ENCODE measurements around the gene ZCCHC2.

ZCCHC2 gene

DNA sequence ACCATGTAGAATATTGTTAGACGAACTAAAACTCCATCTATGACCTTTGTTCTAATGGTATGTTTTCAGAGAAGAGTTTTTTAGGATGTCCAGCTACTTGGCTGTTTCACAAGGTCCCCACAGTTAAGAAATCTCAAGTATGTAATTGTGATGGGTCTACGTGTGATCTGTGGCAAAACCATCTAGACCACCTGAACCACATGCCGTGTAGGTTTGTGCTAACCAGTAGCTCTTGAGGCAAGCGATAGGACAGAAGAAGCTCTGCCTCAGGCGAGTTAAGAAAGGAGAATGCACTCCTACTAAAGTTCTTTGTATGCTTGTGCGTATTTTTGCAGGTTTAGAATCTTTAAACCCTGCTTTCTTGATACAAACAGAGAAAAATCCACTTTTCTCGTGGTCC, 13.2 kb downstream of the ZCCHC2 start:
- H3K9me2 ChIP-seq (replicated peaks; ENCODE audit: insufficient read depth, low read length), result no peaks in the 10 kb centered on the region
- 0 out of 2 replicates have a peak, but pooled peaks cover 5% of the 10 kb centered on the region for H4K20me1 ChIP-seq (ENCODE audit: low read depth, low read length)
- peaks cover 99% of the 10 kb centered on the region for H3K79me2 ChIP-seq (ENCODE audit: insufficient read depth, low read length)

DNA sequence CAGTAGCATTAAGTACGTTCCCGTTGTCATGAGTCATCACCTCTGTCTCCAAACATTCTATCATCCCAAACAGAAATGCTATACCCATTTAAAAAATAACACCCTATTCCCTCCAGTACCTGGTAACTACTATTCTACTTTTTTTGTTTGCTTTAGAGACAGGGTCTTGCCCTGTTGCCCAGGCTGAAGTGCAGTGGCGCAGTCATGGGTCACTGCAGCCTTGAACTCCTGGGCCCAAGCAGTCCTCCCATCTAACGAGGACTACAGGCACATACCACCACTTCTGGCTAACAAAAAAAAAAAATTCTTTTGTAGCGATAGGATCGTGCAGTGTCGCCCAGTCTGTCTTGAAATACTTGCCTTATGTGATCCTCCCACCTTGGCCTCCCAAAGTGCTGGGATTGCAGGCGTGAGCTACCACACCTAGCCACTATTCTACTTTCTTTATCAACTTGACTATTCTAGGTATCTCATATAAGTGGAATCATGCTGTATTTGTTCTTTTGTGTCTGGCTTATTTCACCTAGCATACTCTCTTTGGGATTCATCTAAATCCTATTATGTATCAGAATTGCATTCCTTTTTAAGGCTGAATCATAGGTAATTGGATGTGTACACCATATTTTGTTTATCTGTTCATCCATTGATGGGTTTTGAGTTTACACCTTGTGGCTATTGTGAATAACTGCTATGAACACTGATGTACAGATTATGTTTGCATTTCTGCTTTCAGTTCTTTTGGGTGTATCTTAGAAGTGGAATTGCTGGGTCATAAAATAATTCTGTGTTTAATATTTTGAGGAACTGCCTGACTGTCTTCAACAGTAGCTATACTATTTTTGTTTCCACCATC, 14.4 kb downstream of the ZCCHC2 start:
- Histone ChIP-seq H4K20me1 (ENCODE audit: low read depth, low read length) (peaks cover 5% of the 10 kb centered on the region; the same call in 1 of the 2 replicates), H3F3A (ENCODE audit: insufficient read depth) (no peaks in the 10 kb centered on the region), H3K9ac (ENCODE audit: low read length) (no peak overlapping the region), H3K27ac (ENCODE audit: low read depth, low read length) (no peak overlapping the region), H3K36me3 (ENCODE audit: low read length) (peaks cover 9% of the 10 kb centered on the region; the same call in 1 of the 2 replicates), H2AFZ (ENCODE audit: low read depth, low read length, severe bottlenecking) (no peak overlapping the region), H3K4me2 (ENCODE audit: low read depth, low read length, poor library complexity, severe bottlenecking) (no peak overlapping the region), H3K79me2 (ENCODE audit: insufficient read depth, low read length) (peaks cover 87% of the 10 kb centered on the region), H3K4me3 (ENCODE audit: insufficient read depth, low read length, poor library complexity, severe bottlenecking) (no peak overlapping the region), H3K9me2 (replicated peaks; ENCODE audit: insufficient read depth, low read length) (no peaks in the 10 kb centered on the region), H3K27me3 (ENCODE audit: low read length) (no peaks in the 10 kb centered on the region), H3K9me3 (ENCODE audit: insufficient read depth, low read length) (no peaks in the 10 kb centered on the region)
- TF ChIP-seq EZH2phosphoT487 (conservative IDR thresholded peaks at IDR 0.05; ENCODE audit: low read length), result no peak
- TF ChIP-seq, protein P1, sequence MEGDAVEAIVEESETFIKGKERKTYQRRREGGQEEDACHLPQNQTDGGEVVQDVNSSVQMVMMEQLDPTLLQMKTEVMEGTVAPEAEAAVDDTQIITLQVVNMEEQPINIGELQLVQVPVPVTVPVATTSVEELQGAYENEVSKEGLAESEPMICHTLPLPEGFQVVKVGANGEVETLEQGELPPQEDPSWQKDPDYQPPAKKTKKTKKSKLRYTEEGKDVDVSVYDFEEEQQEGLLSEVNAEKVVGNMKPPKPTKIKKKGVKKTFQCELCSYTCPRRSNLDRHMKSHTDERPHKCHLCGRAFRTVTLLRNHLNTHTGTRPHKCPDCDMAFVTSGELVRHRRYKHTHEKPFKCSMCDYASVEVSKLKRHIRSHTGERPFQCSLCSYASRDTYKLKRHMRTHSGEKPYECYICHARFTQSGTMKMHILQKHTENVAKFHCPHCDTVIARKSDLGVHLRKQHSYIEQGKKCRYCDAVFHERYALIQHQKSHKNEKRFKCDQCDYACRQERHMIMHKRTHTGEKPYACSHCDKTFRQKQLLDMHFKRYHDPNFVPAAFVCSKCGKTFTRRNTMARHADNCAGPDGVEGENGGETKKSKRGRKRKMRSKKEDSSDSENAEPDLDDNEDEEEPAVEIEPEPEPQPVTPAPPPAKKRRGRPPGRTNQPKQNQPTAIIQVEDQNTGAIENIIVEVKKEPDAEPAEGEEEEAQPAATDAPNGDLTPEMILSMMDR (IDR thresholded peaks at IDR 0.05; ENCODE audit: insufficient read depth, low read length, poor library complexity, severe bottlenecking), result no peak

More for the DNA sequence above, 13.2 kb downstream of the ZCCHC2 start:
- Histone ChIP-seq H3K4me2 (ENCODE audit: low read depth, low read length, poor library complexity, severe bottlenecking) (no peak overlapping the region), H3K9ac (ENCODE audit: low read length) (no peak overlapping the region), H3K36me3 (ENCODE audit: low read length) (no peaks in the 10 kb centered on the region), H3K9me3 (ENCODE audit: insufficient read depth, low read length) (no peaks in the 10 kb centered on the region), H3K4me3 (ENCODE audit: insufficient read depth, low read length, poor library complexity, severe bottlenecking) (no peak overlapping the region), H3F3A (ENCODE audit: insufficient read depth) (no peaks in the 10 kb centered on the region), H3K27me3 (ENCODE audit: low read length) (no peaks in the 10 kb centered on the region), H2AFZ (ENCODE audit: low read depth, low read length, severe bottlenecking) (no peak overlapping the region), H3K27ac (ENCODE audit: low read depth, low read length) (no peak overlapping the region)
- no peak for TF ChIP-seq EZH2phosphoT487 (conservative IDR thresholded peaks at IDR 0.05; ENCODE audit: low read length)
- TF ChIP-seq, protein P1 (IDR thresholded peaks at IDR 0.05; ENCODE audit: insufficient read depth, low read length, poor library complexity, severe bottlenecking), result no peak

DNA sequence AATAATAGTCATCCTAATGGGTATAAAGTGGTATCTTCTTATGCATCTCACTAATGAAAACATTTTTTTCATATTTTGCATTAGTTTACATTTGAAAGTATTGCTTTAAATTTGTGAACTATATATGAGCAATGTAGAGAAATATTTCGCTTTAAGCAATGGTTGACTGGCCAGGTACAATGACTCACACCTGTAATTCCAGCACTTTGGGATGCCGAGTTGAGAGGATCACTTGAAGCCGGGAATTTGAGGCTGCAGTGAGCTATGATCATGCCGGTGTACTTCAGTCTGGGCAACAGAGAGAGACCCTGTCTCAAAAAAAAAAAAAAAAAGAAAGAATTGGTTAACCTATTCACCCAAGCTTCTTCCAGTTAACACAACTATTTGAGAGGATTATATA, 15.1 kb downstream of the ZCCHC2 start:
- TF ChIP-seq, protein P1 (IDR thresholded peaks at IDR 0.05; ENCODE audit: insufficient read depth, low read length, poor library complexity, severe bottlenecking), result no peak
- TF ChIP-seq EZH2phosphoT487 (conservative IDR thresholded peaks at IDR 0.05; ENCODE audit: low read length), result no peak

More for the DNA sequence above, 15.1 kb downstream of the ZCCHC2 start:
- H2AFZ ChIP-seq (ENCODE audit: low read depth, low read length, severe bottlenecking), result no peak overlapping the region
- no peaks in the 10 kb centered on the region for H3K9me2 ChIP-seq (replicated peaks; ENCODE audit: insufficient read depth, low read length)
- peaks cover 16% of the 10 kb centered on the region for H3K36me3 ChIP-seq (ENCODE audit: low read length)
- no peak overlapping the region for H3K9ac ChIP-seq (ENCODE audit: low read length)
- no peaks in the 10 kb centered on the region for H3F3A ChIP-seq (ENCODE audit: insufficient read depth)
- no peak overlapping the region for H3K4me2 ChIP-seq (ENCODE audit: low read depth, low read length, poor library complexity, severe bottlenecking)
- H3K27me3 ChIP-seq (ENCODE audit: low read length), result no peaks in the 10 kb centered on the region
- H3K4me3 ChIP-seq (ENCODE audit: insufficient read depth, low read length, poor library complexity, severe bottlenecking), result no peak overlapping the region
- peaks cover 5% of the 10 kb centered on the region; the same call in 1 of the 2 replicates for H4K20me1 ChIP-seq (ENCODE audit: low read depth, low read length)
- no peak overlapping the region for H3K27ac ChIP-seq (ENCODE audit: low read depth, low read length)
- H3K79me2 ChIP-seq (ENCODE audit: insufficient read depth, low read length), result peaks cover 81% of the 10 kb centered on the region
- no peaks in the 10 kb centered on the region for H3K9me3 ChIP-seq (ENCODE audit: insufficient read depth, low read length)

Data from SU-DHL-6 (cell line).